SW 1271 (cell line): ENCODE measurements around the gene GFOD1.

ENCODE experiments used
- DNase-seq, 2 experiments: peaks; one replicate each; lab custom pipeline; 2025; lab: John Stamatoyannopoulos, UW

Gene GFOD1

DNA sequence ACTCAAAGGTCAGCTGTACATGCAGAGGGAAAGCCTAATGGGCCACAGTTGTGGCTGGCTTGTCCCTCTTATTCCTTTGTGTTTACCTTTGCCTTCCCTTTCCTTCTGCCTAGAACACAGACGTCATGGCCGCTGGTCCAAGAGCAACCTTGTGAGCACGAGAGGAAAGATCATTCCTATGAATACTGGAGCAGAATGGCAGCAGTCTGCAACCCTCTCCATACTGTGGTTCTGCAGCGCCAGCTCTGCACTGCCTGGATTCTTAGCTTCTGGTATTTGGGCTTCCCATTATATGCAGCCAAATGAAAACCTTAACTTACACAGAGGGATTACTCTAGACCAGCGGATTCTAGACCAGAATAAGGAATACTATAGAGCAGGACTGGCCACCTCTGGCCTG is 171.5 kb downstream of the GFOD1 start:
- DNase-seq, result no peak

DNA sequence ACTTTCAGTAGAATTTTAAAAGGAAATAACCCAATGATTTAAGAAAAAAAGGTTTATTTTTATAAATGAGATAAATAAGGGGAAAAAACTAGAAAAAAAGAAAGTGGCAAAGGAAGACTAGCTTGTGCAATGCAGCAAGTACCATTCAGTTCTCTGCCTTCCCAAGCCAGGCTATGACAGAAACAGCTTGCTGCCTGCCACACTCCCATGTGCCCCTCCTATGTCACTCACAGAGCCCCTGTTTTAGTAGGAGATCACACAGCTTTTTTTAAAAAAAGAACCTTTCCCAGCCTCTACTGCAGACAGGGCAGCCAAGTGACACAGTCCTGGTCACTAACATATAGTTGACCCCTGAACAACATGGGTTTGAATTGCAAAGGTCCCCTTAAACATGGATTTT is 172.6 kb downstream of the GFOD1 start:
- DNase-seq, result no peak

DNA sequence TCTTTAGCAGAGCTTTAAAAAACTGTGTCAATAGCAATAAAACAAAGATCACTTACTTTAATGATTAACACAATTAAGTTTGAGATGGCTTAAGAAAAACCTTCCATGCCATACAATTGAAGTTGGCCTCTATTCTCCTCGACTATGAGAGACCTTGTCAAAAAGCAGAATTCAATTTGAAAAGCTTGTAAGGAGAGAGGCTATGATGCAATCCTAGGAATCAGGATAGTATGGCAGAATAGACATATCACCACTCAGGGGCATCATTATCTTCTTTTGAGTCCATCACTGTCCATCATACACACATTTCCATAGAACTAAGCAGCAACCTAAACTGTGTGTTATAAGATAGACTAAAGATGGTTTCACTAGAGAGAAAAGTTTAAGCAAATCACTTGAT is 176.2 kb downstream of the GFOD1 start:
- no peak for DNase-seq

DNA sequence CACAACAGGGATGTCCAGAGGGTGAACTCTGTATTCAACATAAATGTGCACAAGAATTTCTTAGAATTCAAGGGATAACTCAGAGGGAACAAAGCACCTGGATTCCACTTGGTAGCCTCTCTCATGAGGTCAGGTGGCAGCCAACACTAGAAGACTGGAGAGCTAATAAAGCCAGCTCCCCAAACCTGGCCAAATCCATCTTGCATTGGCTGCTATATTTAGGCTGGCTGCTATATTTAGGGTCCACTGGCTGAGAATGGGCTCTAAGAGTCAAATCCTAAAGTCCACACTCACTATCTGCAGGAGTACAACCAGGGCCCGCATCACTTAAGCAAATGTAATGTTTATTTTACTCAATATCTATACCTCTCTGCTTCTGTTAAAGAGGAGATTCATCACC is 179.1 kb downstream of the GFOD1 start:
- DNase-seq, result no peak
